Heart left ventricle (tissue), 13 donors: ENCODE data around the gene TMEM222.

ENCODE experiments used
- CTCF ChIP-seq, 12 donors: fragments of 200-600 bp; sonication (generic) in 4 of 12; IDR thresholded peaks; one replicate each; pipeline versions ENCODE4 v1.5.0 to v1.8.0; 2018 to 2022; ENCODE audit warnings: antibody characterized with exemption in 12 of 12, mild to moderate bottlenecking in 5 of 12
- POLR2A ChIP-seq, 2 donors: fragments of 450-650 bp; IDR thresholded peaks; one replicate each; pipeline ENCODE4 v1.6.1; 2017; ENCODE audit warnings: antibody characterized with exemption in 2 of 2, mild to moderate bottlenecking in 2 of 2, moderate library complexity in 2 of 2
- donor health status: ischemic (EF 13 %, LVEDD 7.1; RV severe dilation, severe dysfunction).
- donor health status: DM: no; HTN: yes; CAD: no.
- donor health status: DM: no; HTN: no; CAD: no.
- donor health status: ischemic (EF 25% LVEDD 6.9; RV normal size, moderate dysfunction).
- donor health status: ischemic (EF 25% LVEDD 5.7; RV mildly dilated, moderate dysfunction).
- donor health status: ischemic (EF 35%, LVEDD 5.7; RV mildly dilated, moderate dysfunction).
- donor health status: nonischemic (EF 11% LVEDD 7.7; RV severe dilation, severe dysfunction).
- donor health status: DM: yes; HTN: yes; CAD: no.
- donor health status: PGD.
- donor health status: ischemic (EF 29% LVEDD 5.4; RV normal size, mild dysfunction).
- donor health status: nonischemic (EF 23%, LVEDD 6.1; RV moderate dilation, normal function).

GRCh38 chr1:27307874-27308598 is 13.9 kb upstream of the TMEM222 start:
- no peak for TF ChIP-seq CTCF (IDR thresholded peaks at IDR 0.05)
- no peak for TF ChIP-seq POLR2A (IDR thresholded peaks at IDR 0.05)
